Lower leg skin (tissue), 3 donors: ENCODE results near the gene SFTPA2.
"Not testable (repeated sequence)": the region's sequence is repeated elsewhere in the genome, so short reads cannot be mapped to it uniquely, and the experiment has no call there.

ENCODE experiments used
- CTCF ChIP-seq, 3 donors: fragments of 450-650 bp; IDR thresholded peaks; one replicate each; pipeline ENCODE4 v1.5.1; 2016; ENCODE audit warnings: antibody characterized with exemption in 3 of 3, mild to moderate bottlenecking in 3 of 3, moderate library complexity in 2 of 3
- POLR2A ChIP-seq, 2 donors: fragments of 450-650 bp; IDR thresholded peaks; one replicate each; pipeline ENCODE4 v1.6.1; 2016 to 2017; ENCODE audit warnings: antibody characterized with exemption in 2 of 2, mild to moderate bottlenecking in 1 of 2, moderate library complexity in 1 of 2

DNA sequence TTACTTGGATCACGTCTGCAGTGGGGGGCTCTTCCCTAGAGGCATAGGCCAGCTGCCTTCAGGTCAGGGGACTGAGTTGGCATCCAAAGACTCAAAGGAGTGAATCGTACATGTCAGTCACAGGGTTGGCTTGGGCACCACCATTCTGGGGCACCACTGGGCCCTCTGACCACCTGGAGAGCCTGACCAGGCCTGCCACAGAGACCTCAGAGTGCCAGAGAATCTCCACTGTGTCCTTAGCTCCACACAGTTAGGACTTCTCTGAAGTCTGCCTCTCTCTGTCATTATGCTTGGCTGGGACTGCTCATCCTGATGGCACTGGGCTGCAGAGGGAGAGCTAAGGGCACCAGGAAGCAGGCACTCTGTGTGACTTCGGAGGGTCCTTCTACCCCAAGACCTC, 34.4 kb upstream of the SFTPA2 start:
- not testable (repeated sequence) for TF ChIP-seq CTCF, POLR2A (IDR thresholded peaks at IDR 0.05)
